Activated CD4-positive, alpha-beta T cell treated with anti-CD3 and anti-CD28 coated beads, Interleukin-2, Interleukin-4, amounts not matched to agents 100 ng/mL and 50 ng/mL, durations not matched to agents 16 hours and 8 hours (primary cell): ENCODE results near the gene DLST.

Experiments
- DNase-seq: peaks from one replicate; pipeline ENCODE4 v3.0.0-alpha.2; 2020; ENCODE audit warnings: low spot score

DLST gene

DNA sequence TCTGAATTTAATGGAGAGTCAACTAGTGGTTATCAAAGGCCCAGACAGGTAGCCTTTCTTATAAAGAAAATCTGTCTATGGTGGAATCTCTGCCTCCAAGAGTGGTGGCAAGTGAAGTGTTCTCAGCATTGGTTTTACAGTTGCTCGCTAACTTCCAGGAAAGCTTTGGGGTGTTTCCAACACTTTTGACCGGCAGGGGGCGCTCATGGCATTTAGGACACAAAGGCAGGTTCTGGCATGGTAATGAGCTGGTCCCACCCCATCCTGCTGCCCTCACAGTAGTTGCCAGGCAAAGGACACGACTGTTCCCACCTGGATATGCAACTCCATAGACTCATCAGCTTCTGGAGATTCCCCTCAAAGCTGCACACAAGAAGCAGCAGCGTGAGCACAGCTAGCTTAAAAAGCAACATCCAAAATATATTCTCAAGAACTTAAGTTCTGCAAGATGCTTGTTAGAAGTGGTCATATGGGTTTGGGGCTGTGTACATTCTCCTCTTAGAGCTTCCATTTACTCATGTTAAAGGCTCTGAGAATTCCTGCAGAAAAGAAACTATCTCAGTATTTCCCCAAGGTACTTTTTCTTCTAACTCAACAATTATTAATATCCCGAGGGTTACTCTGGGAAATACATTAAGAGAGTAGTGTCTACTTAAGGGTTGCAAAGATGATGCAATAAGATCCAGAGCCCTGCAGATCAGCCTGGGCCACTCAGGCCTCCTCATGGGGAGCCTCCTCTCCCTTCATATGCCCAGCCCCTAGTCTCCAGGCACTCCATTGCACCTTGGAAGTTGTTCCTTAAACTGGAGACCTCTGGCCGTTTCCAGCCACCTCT lies 20.6 kb upstream of the DLST start:
- peak; percentile 91 for DNase-seq

GRCh38 chr14:74861734-74862090 lies 20.0 kb upstream of the DLST start:
- no peak for DNase-seq

- DNase-seq: no peak
These were observed 18.4 kb upstream of the DLST start for GRCh38 chr14:74863274-74863673.

- no peak for DNase-seq
These were observed 17.5 kb upstream of the DLST start for GRCh38 chr14:74864198-74864597.

DNA sequence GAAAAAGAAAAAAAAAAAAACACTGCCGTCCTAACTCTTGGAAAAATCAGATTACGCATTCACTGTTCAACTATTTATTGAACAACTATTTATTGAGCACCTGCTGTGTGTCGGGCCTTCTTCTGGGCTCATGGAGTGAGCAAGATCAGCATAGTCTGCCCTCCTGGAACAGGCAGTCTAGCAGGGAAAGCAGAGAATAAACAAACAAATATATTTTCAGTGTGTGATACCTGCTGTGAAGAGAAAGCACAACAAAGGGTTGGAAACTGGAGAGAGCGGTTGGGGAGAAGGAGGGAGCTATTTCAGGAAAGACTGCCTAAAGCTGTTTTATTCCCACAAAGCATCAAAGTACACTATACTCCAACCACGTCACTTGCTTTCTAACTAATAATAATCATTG lies 16.6 kb upstream of the DLST start:
- no peak for DNase-seq

DNA sequence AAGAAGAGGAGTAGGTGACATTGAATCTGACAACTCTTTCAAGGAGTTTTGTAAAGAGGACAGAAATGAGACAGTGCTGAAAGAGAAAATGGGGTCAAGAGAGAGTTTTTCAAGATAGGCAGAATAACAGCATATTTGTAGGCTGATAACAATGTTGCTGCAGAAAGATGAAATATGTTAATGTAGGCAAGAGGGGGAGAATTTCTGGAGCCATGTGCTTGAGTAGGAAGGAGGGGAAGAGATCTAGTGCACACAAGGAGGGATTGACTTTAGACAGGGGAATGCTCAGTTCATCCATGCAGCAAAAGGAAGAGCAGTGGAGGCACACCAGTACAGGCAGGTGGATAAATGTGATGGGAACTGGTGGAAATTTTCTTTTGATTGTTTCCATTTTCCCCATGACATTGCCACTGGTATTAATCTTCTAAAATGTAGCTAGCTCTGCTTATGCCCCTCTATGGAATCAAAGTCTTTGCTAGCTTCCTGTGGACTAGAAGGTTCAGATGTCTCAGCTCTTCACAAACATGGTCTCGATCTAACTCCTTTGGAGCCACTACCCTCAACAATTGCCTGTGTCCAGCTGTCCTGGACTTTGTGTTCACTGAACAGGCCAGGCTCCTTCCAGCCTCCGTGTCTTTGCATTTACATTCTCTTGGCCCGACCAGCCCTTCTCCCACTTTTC lies 14.9 kb upstream of the DLST start:
- DNase-seq: no peak

DNA sequence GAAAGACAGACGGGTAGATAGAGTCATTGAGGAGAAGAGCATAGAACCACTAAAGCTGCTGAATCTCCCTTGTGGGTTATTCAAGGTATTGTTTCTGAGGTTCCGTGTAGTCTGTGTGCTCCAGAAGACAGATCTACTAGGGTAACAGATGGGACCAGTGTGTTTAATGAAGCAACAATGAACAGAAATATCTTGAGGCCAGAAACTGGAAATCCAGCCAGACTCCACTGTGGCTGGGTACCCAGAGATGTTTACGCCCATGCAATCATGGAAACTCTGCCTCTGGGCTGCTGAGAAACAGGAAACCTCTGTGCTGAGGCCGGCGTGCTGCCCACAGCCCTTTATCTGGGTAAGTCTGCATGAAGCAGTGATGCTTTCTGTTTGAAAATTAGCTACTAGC lies 14.0 kb upstream of the DLST start:
- peak; percentile 43 for DNase-seq

- DNase-seq: no peak
These were observed 13.0 kb upstream of the DLST start for GRCh38 chr14:74868739-74869138.

DNA sequence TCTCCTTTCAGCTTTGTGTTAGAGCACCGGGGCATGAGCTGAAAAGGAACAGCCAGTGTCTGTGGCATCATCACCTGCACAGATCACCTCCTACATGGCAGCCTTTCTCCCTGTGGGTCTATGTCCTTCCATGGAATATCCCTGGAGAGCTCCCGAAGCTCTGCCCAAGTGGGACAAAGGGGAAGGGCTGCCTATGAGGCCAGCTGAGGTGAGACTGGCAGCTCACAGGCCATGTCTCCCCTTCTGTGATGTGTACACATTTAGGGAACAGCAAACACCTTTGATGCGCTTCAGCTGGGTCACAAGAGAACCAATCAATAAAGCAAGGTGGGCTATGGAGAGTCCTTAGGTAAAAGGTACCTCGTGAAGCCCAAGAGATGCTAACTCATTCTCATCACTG lies 9.9 kb upstream of the DLST start:
- no peak for DNase-seq

- no peak for DNase-seq
These were observed 6.5 kb upstream of the DLST start for GRCh38 chr14:74875204-74875603.

DNA sequence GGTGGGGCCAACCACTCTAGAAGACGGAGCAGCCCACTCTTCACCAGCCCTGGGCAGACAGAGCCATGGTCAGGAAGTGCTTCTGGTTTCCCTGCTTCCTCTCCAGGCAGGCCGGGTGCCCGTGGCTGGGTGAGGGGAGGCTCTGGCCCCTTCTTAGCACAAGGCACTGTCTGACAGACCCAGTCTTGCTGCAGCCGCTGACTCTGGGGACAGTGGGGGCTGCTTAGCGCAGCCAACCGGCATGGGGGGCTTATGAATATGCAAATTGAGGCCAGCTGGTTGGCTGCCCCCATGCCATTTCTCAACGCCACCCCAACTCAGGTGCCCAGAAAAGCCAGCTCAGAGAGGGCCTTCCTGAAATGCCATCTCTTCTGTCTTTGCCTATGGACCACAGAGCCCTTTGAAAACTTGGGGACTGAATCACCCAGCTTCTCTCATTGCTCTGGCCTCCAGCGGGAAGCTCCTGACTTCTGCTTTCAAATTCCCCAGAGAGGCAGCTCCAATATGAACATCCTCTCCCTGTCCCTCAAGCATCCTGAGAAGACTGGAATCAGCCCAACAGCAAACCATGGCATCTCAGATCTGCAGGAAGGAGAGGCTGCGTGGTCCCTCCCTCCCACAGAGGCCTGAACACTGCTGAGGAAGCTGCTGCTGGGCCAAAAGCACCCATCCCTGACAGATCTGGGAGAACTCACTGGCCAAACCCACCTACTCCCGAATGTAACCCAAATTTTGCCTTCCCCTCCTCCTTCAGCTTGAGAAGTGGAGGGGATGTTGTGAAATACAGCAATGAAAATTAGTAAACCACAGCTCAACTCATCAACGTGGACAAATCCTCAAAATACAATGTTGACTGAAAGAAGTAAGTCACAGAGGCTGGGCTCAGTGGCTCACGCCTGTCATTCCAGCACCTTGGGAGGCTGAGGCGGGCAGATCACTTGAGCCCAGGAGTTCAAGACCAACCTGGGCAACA lies 5.5 kb upstream of the DLST start, which contains the start of gene PROX2:
TSS of gene PROX2 (minus strand) at position 205 of the 973 bp plus-strand sequence. CDS start 12,311 bp downstream, outside the sequence.
- DNase-seq: no peak

- DNase-seq: no peak
These were observed 2.1 kb upstream of the DLST start for GRCh38 chr14:74879427-74880182.

- DNase-seq: peak; percentile 30
These were observed 596 bp downstream of the DLST start for GRCh38 chr14:74882103-74882920.

DNA sequence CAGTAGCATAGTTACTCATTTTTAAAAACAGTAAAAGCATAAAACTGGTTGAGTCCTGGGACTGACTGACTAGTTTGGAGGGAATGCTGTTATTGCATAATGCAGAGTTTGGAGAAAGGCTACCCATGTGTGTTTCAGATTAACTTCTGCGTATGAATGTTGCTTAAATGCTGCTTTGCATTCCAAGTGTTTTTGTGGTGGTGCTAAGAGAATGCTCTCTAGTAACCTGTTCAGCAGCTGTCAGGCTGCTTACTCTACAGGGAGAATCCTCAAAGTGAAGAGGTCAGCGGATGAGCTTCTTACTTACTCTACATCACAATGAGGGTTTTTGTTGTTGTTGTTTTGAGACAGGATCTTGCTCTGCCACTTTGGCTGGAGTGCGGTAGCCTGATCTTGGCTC lies 4.3 kb downstream of the DLST start:
- DNase-seq: no peak

- no peak for DNase-seq
These were observed 6.7 kb downstream of the DLST start for GRCh38 chr14:74888164-74889158.

GRCh38 chr14:74890262-74890661 lies 8.5 kb downstream of the DLST start:
- DNase-seq: no peak

DNA sequence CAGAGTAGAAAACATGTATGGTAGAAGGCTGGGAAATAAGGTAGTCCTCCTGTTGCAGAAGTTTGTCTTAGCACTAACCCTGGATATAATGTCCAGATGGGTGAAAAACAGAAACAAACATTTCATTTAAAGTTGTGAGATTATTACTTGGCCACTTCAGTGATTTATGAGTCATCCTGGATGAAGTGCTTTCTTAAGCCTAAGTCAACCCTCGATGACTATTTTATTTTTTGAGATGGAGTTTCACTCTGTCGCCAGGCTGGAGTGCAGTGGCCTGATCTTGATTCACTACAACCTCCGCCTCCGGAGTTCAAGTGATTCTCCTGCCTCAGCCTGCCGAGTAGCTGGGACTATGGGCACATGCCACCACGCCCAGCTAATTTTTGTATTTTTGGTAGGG lies 10.2 kb downstream of the DLST start:
- no peak for DNase-seq

- DNase-seq: no peak
These were observed 11.0 kb downstream of the DLST start for GRCh38 chr14:74892745-74893144.

DNA sequence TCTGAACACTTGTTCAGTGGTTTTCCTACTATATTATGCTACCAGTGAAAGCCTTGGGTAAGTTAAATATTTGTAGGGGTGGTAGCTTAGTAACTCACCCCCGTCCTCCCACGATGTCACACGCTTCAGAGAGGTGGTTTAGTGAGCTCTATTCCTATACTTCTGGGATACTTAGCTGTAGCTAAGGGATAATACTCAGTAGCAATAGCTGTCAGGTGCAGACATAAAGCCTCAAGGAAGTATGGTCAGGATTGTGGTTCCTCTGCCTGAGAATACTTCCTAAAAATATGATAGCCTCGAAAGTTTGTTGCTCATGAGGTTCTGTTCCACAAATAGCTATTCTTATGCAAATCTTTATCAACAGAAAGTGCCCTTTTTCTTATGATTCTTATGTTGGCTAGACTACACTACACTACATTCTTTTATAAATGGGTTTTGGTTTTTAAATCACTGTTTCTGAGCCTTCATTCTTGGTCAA lies 11.9 kb downstream of the DLST start:
- no peak for DNase-seq
